Heart left ventricle (tissue), 16 donors: ENCODE data around the gene VPS13A. TPM values are rescaled to one million over a fixed set of nuclear protein-coding genes. Genes with fewer than 3 reads are reported as not detected.
A peak's percentile ranks its signal among the peaks of the same experiment; 100 is the strongest.

Source experiments
- ATAC-seq, 4 donors: fragments of 200-7000 bp; cut with Tn5 transposase; one replicate each; pipeline ENCODE4 v1.9.1; 2020 to 2022; ENCODE audit warnings: moderate library complexity in 4 of 4, mild to moderate bottlenecking in 3 of 4, moderate number of reproducible peaks in 1 of 4
- DNase-seq, 5 donors: peaks; one replicate each; pipeline ENCODE4 v3.0.0-alpha.2; 2020
- H3K27ac ChIP-seq, 12 donors: fragments of 200-600 bp; sonication (generic) in 4 of 12; one replicate each; pipeline versions ENCODE4 v1.5.0 to v1.8.0; 2016 to 2022; ENCODE audit warnings: mild to moderate bottlenecking in 2 of 12
- H3K27me3 ChIP-seq, 9 donors: fragments of 200-600 bp; sonication (generic) in 2 of 9; one replicate each; pipeline versions ENCODE4 v1.5.1 to v1.8.0; 2016 to 2022; ENCODE audit warnings: mild to moderate bottlenecking in 3 of 9
- H3K36me3 ChIP-seq, 9 donors: fragments of 200-600 bp; sonication (generic) in 2 of 9; one replicate each; pipeline versions ENCODE4 v1.5.0 to v1.8.0; 2018 to 2022; ENCODE audit warnings: mild to moderate bottlenecking in 2 of 9
- H3K4me1 ChIP-seq, 12 donors: fragments of 200-600 bp; sonication (generic) in 4 of 12; one replicate each; pipeline versions ENCODE4 v1.5.0 to v1.8.0; 2016 to 2022; ENCODE audit warnings: mild to moderate bottlenecking in 3 of 12
- H3K4me3 ChIP-seq, 12 donors: fragments of 200-600 bp; sonication (generic) in 4 of 12; one replicate each; pipeline versions ENCODE4 v1.5.0 to v1.8.0; 2017 to 2022; ENCODE audit warnings: mild to moderate bottlenecking in 9 of 12, moderate library complexity in 4 of 12
- H3K9me3 ChIP-seq, 12 donors: fragments of 200-600 bp; sonication (generic) in 4 of 12; one replicate each; pipeline versions ENCODE4 v1.5.0 to v1.8.0; 2016 to 2022; ENCODE audit warnings: mild to moderate bottlenecking in 1 of 12
- CTCF ChIP-seq, 12 donors: fragments of 200-600 bp; sonication (generic) in 4 of 12; IDR thresholded peaks; one replicate each; pipeline versions ENCODE4 v1.5.0 to v1.8.0; 2018 to 2022; ENCODE audit warnings: antibody characterized with exemption in 12 of 12, mild to moderate bottlenecking in 5 of 12
- POLR2A ChIP-seq, 2 donors: fragments of 450-650 bp; IDR thresholded peaks; one replicate each; pipeline ENCODE4 v1.6.1; 2017; ENCODE audit warnings: antibody characterized with exemption in 2 of 2, mild to moderate bottlenecking in 2 of 2, moderate library complexity in 2 of 2
- WGBS, 4 donors: extraction: QIAGEN DNeasy Blood & Tissue Kit in 2 of 4; methylation state at CpG; one replicate each; pipeline versions ENCODE4 v1.1.5 to v1.1.7; 2013 to 2018; 5-methylcytosine and 5-hydroxymethylcytosine counted together
- intact Hi-C, 10 donors: fragments of 100-400 bp; cut with DNase I; formaldehyde crosslinking; loops; one replicate each; pipeline versions ENCODE4 v1.11.1 to v1.14.2; 2022
- polyA plus RNA-seq, 2 donors: library from polyadenylated mRNA; stranded (reverse); fragments of 200-250 nt; gene quantifications; one replicate each; pipeline ENCODE4 v1.2.3, GENCODE V29; 2013
- total RNA-seq, 9 donors: library from RNA; depleted of rRNA in 2 of 9; stranded (reverse); fragments of >200 nt in 2 of 9; fragmentation: NEBNext Ultra II Directional in 3 of 9; extraction: Animal tissue kit (Norgen Biotek cat#: 25700) in 3 of 9; gene quantifications; one replicate each; pipeline versions ENCODE4 v1.1.0 to v1.2.4, GENCODE V29; 2016 to 2023
- donor health status: ischemic (EF 13 %, LVEDD 7.1; RV severe dilation, severe dysfunction).
- donor health status: healthy with polysubstance abuse.
- donor health status: DM: no; HTN: yes; CAD: no.
- donor health status: DM: no; HTN: no; CAD: no.
- donor health status: ischemic (EF 25% LVEDD 6.9; RV normal size, moderate dysfunction).
- donor health status: ischemic (EF 25% LVEDD 5.7; RV mildly dilated, moderate dysfunction).
- donor health status: healthy.
- donor health status: DM: yes; HTN: yes; CAD: no.
- donor health status: ischemic (EF 35%, LVEDD 5.7; RV mildly dilated, moderate dysfunction).
- donor health status: nonischemic (EF 11% LVEDD 7.7; RV severe dilation, severe dysfunction).
- donor health status: DM: yes; HTN: yes; CAD: no.
- donor health status: PGD.
- donor health status: ischemic (EF 29% LVEDD 5.4; RV normal size, mild dysfunction).
- donor health status: nonischemic (EF 23%, LVEDD 6.1; RV moderate dilation, normal function).

VPS13A gene
- total and polyA plus RNA-seq, 11 donors = 8.6 to 42.2 (median 29.8) TPM

GRCh38 chr9:77210116-77210515, 32.8 kb downstream of the VPS13A start:
- 82 to 87% (median 83%) methylated on average over 2 of the region's 2 CpGs for WGBS, 4 donors
- Histone ChIP-seq H3K27me3 (no peaks in the 10 kb centered on the region), H3K9me3 (no peaks in the 10 kb centered on the region), H3K4me3 (no peak overlapping the region), H3K27ac (no peak overlapping the region), H3K36me3 (peaks cover 0 to 77% (median 12%) of the 10 kb centered on the region in 9 donors), H3K4me1 (no peaks in the 10 kb centered on the region)
- intact Hi-C loops = loop anchor here in 3 of 10 donors (10.0 kb wide), 1 partner anchor 45 kb away; no protein-coding TSS in a partner anchor
- TF ChIP-seq POLR2A (IDR thresholded peaks at IDR 0.05) = no peak
- no peak for TF ChIP-seq CTCF (IDR thresholded peaks at IDR 0.05)
- no peak for DNase-seq
- ATAC-seq = no peak

- Histone ChIP-seq H3K9me3 (no peaks in the 10 kb centered on the region), H3K4me3 (no peak overlapping the region), H3K4me1 (no peaks in the 10 kb centered on the region), H3K27ac (no peak overlapping the region), H3K27me3 (no peaks in the 10 kb centered on the region), H3K36me3 (peaks cover 0 to 72% (median 12%) of the 10 kb centered on the region in 9 donors)
- DNase-seq (no peak), ATAC-seq (no peak)
- WGBS, 4 donors = 87 to 97% (median 95%) methylated on average over 6 of the region's 6 CpGs
- intact Hi-C loops = loop anchor here in 3 of 10 donors (10.0 kb wide), 1 partner anchor 47 kb away; no protein-coding TSS in a partner anchor
- TF ChIP-seq CTCF (IDR thresholded peaks at IDR 0.05) (no peak), POLR2A (IDR thresholded peaks at IDR 0.05) (no peak)
These were observed 34.2 kb downstream of the VPS13A start for GRCh38 chr9:77211561-77211960.

- Histone ChIP-seq H3K4me3 (no peak overlapping the region), H3K27me3 (no peaks in the 10 kb centered on the region), H3K4me1 (no peaks in the 10 kb centered on the region), H3K36me3 (peaks cover 0 to 74% (median 12%) of the 10 kb centered on the region in 9 donors), H3K27ac (no peak overlapping the region), H3K9me3 (no peaks in the 10 kb centered on the region)
- no peak for ATAC-seq
- WGBS, 4 donors = 83 to 98% (median 91%) methylated on average over 1 of the region's 1 CpG
- DNase-seq = no peak
- intact Hi-C loops = loop anchor here in 3 of 10 donors (10.0 kb wide), 1 partner anchor 48 kb away; no protein-coding TSS in a partner anchor
- TF ChIP-seq POLR2A (IDR thresholded peaks at IDR 0.05) (no peak), CTCF (IDR thresholded peaks at IDR 0.05) (no peak)
These were observed 35.5 kb downstream of the VPS13A start for GRCh38 chr9:77212801-77213200.

- no peak overlapping the region for H3K27ac ChIP-seq
- no peaks in the 10 kb centered on the region for H3K27me3 ChIP-seq
- WGBS, 4 donors = 72 to 78% (median 75%) methylated on average over 5 of the region's 5 CpGs
- H3K9me3 ChIP-seq = no peaks in the 10 kb centered on the region
- no peak for ATAC-seq
- intact Hi-C loops = loop anchor here in 4 of 10 donors (5.0 to 10.0 kb wide), 2 partner anchors 49 to 51 kb away; no protein-coding TSS in a partner anchor
- no peak overlapping the region for H3K4me3 ChIP-seq
- no peak for TF ChIP-seq POLR2A (IDR thresholded peaks at IDR 0.05)
- TF ChIP-seq CTCF (IDR thresholded peaks at IDR 0.05) = peak in 5 of 12 donors; percentile 15 to 36 (median 24)
- DNase-seq = no peak
- peaks cover 0 to 69% (median 18%) of the 10 kb centered on the region in 9 donors for H3K36me3 ChIP-seq
- H3K4me1 ChIP-seq = no peaks in the 10 kb centered on the region
These were observed 38.5 kb downstream of the VPS13A start for GRCh38 chr9:77215874-77216273.
